Esophagus muscularis mucosa (tissue), 4 donors: ENCODE data around the gene RUVBL1.

ENCODE experiments used
- EP300 ChIP-seq: sonication (generic); formaldehyde crosslinking; IDR thresholded peaks from one replicate; pipeline ENCODE4 v1.6.1; 2017; ENCODE audit warnings: antibody characterized with exemption
- POLR2A ChIP-seq: fragments of 450-650 bp; IDR thresholded peaks from one replicate; pipeline ENCODE4 v1.6.1; 2017; ENCODE audit warnings: antibody characterized with exemption, moderate library complexity, mild to moderate bottlenecking, low read depth
- POLR2AphosphoS5 ChIP-seq, 2 donors: sonication (generic); formaldehyde crosslinking; IDR thresholded peaks; one replicate each; pipeline ENCODE4 v1.6.1; 2017; ENCODE audit warnings: antibody characterized with exemption in 2 of 2
- TF ChIP-seq, protein P1 (sequence below), 3 experiments: fragments of 200-600 bp in 2 of 3; fragments of 450-650 bp in 1 of 3; sonication (generic) in 2 of 3; IDR thresholded peaks; one replicate each; pipeline ENCODE4 v1.5.1; 2017 to 2019; ENCODE audit warnings: antibody characterized with exemption in 3 of 3, mild to moderate bottlenecking in 2 of 3, moderate library complexity in 1 of 3

GRCh38 chr3:128123156-128123537 is 465 bp downstream of the RUVBL1 start:
- TF ChIP-seq POLR2A (no peak), POLR2AphosphoS5 (IDR thresholded peaks at IDR 0.05) (no peak), EP300 (no peak)
- TF ChIP-seq, protein P1, sequence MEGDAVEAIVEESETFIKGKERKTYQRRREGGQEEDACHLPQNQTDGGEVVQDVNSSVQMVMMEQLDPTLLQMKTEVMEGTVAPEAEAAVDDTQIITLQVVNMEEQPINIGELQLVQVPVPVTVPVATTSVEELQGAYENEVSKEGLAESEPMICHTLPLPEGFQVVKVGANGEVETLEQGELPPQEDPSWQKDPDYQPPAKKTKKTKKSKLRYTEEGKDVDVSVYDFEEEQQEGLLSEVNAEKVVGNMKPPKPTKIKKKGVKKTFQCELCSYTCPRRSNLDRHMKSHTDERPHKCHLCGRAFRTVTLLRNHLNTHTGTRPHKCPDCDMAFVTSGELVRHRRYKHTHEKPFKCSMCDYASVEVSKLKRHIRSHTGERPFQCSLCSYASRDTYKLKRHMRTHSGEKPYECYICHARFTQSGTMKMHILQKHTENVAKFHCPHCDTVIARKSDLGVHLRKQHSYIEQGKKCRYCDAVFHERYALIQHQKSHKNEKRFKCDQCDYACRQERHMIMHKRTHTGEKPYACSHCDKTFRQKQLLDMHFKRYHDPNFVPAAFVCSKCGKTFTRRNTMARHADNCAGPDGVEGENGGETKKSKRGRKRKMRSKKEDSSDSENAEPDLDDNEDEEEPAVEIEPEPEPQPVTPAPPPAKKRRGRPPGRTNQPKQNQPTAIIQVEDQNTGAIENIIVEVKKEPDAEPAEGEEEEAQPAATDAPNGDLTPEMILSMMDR (IDR thresholded peaks at IDR 0.05), result no peak
